AG04450 (cell line): ENCODE measurements around the gene SCMH1. TPM values are rescaled to one million over a fixed set of nuclear protein-coding genes. Genes with fewer than 3 reads are reported as not detected.

Source experiments
- CTCF ChIA-PET: fragments of 300-600, 350-600 bp; formaldehyde crosslinking; extraction: SDS; loops from one replicate; lab custom pipeline; 2022; ENCODE audit warnings: antibody characterized with exemption, inconsistent platforms; lab: Charles Lee
- POLR2A ChIA-PET: fragments of 350-600 bp; formaldehyde crosslinking; extraction: SDS; loops from one replicate; lab custom pipeline; 2021; ENCODE audit warnings: antibody characterized with exemption, inconsistent platforms; lab: Yijun Ruan, JAX
- DNase-seq: peaks from one replicate; pipeline ENCODE4 v3.0.0-alpha.2; 2011; ENCODE audit warnings: low read depth, low spot score
- H3K27ac ChIP-seq: one replicate; pipeline ENCODE4 v1.5.1; 2012; ENCODE audit warnings: low read depth, low read length, control low read depth
- H3K27me3 ChIP-seq: one replicate; pipeline ENCODE4 v1.6.0; 2012; ENCODE audit warnings: low read length; ENCODE audit not compliant: control insufficient read depth, insufficient read depth
- H3K4me3 ChIP-seq: 2 replicates; pipeline ENCODE4 v1.5.1; 2011; ENCODE audit warnings: mild to moderate bottlenecking, low read depth, low read length, control low read depth
- H3K9me3 ChIP-seq: 2 replicates; pipeline ENCODE4 v1.5.1; 2012; ENCODE audit warnings: low read length; ENCODE audit not compliant: control insufficient read depth, insufficient read depth
- CTCF ChIP-seq: IDR thresholded peaks from 2 replicates; pipeline ENCODE4 v1.5.1; 2011; ENCODE audit warnings: low read depth, low read length, control low read depth, inconsistent platforms
- polyA plus RNA-seq: library from polyadenylated mRNA; depleted of rRNA; stranded (reverse); fragments of >200 nt; gene quantifications from 2 replicates; pipeline ENCODE4 v1.2.3, GENCODE V29; 2011

The SCMH1 gene
- polyA plus RNA-seq, 1 experiment: 32.1 TPM

DNA sequence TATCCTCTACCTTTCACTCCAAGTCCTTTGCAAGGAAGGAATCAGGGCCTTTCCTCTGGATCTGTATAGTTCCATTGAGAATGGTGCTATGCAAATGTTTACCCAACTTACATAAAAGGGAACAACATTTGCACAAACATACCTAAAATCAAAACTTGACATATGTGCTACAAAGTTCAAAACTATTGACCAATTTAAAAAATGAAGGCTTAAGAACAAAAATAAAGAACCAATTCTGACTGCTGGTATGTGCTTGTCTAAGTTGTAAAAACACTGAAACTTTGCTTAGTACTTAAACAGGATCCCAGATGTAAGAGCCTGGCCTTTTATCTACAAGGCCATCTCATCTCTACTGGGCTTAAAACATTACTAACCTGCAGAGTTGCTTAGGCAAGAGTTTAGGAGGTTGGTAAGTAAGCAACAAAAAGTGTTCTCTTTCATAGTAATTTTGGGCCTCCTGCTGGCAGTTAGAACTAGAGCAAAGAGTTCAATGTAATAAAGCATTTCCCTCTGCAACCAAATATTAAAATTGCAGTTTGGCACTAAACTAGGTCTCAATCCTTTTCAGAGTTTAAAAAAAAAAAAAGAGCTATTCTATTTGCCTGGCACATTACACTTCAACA, 2.0 kb downstream of the SCMH1 start:
- peak; percentile 63 for TF ChIP-seq CTCF
- no peak for DNase-seq
- ChIA-PET POLR2A (interaction anchor here (1.2 kb wide), 1 partner anchor 87 kb away, joined by 3 read pairs; no protein-coding TSS in a partner anchor), CTCF (interaction anchor here (0.6 to 1.1 kb wide), 11 partner anchors 24 to 253 kb away, joined by 3 to 8 read pairs (median 4); no protein-coding TSS in a partner anchor)
- Histone ChIP-seq H3K9me3 (no peaks in the 10 kb centered on the region; the same call in 1 of the 2 replicates), H3K27ac (no peak overlapping the region), H3K27me3 (no peaks in the 10 kb centered on the region), H3K4me3 (no peak overlapping the region)

- Histone ChIP-seq H3K9me3 (no peaks in the 10 kb centered on the region; the same call in 1 of the 2 replicates), H3K27me3 (no peaks in the 10 kb centered on the region), H3K4me3 (no peak overlapping the region), H3K27ac (no peak overlapping the region)
- DNase-seq: no peak
- ChIA-PET POLR2A (no interaction called here), CTCF (interaction anchor here (1.1 to 1.6 kb wide), 2 partner anchors 115 to 195 kb away, joined by 3 to 4 read pairs; no protein-coding TSS in a partner anchor)
- TF ChIP-seq CTCF: no peak
Observed at GRCh38 chr1:41238311-41238988, 3.7 kb downstream of the SCMH1 start.

GRCh38 chr1:41236781-41237180, 5.3 kb downstream of the SCMH1 start:
- no peak for DNase-seq
- no peak for TF ChIP-seq CTCF
- CTCF ChIA-PET: interaction anchor here (1.0 kb wide), 1 partner anchor 135 kb away, joined by 3 read pairs; no protein-coding TSS in a partner anchor

DNA sequence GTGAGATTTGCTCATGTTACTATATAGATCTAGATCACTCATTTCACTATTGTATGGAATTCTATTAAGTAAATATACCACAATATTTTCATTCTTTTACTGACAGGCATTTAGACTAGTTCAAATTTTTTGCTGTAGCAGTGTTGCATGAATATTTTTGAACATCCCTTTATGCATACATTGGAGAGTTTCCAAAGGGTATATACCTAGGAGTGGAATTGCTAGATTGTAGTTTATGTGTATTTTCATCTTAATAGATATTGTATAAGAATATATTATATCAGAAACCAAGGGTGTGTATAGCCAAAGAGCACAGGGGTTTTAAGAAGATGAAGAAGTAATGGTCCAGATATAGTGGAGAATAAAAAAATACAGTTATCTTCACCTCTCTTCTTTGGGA, 6.2 kb downstream of the SCMH1 start:
- CTCF ChIA-PET: no interaction called here
- Histone ChIP-seq H3K4me3 (no peak overlapping the region), H3K9me3 (no peaks in the 10 kb centered on the region), H3K27ac (no peak overlapping the region), H3K27me3 (no peaks in the 10 kb centered on the region)
- POLR2A ChIA-PET: no interaction called here
- TF ChIP-seq CTCF: no peak
- DNase-seq: no peak

More at GRCh38 chr1:41236781-41237180, 5.3 kb downstream of the SCMH1 start:
- Histone ChIP-seq H3K4me3 (no peak overlapping the region), H3K27ac (no peak overlapping the region), H3K9me3 (no peaks in the 10 kb centered on the region; the same call in 1 of the 2 replicates), H3K27me3 (no peaks in the 10 kb centered on the region)
- POLR2A ChIA-PET: no interaction called here

- Histone ChIP-seq H3K27ac (no peak overlapping the region), H3K27me3 (no peaks in the 10 kb centered on the region), H3K9me3 (no peaks in the 10 kb centered on the region), H3K4me3 (no peak overlapping the region)
- POLR2A ChIA-PET: no interaction called here
- CTCF ChIA-PET: no interaction called here
- TF ChIP-seq CTCF: no peak
- no peak for DNase-seq
Observed at GRCh38 chr1:41233708-41234107, 8.4 kb downstream of the SCMH1 start.
